ENCODE data around the gene MED15.

MED15 gene

DNA sequence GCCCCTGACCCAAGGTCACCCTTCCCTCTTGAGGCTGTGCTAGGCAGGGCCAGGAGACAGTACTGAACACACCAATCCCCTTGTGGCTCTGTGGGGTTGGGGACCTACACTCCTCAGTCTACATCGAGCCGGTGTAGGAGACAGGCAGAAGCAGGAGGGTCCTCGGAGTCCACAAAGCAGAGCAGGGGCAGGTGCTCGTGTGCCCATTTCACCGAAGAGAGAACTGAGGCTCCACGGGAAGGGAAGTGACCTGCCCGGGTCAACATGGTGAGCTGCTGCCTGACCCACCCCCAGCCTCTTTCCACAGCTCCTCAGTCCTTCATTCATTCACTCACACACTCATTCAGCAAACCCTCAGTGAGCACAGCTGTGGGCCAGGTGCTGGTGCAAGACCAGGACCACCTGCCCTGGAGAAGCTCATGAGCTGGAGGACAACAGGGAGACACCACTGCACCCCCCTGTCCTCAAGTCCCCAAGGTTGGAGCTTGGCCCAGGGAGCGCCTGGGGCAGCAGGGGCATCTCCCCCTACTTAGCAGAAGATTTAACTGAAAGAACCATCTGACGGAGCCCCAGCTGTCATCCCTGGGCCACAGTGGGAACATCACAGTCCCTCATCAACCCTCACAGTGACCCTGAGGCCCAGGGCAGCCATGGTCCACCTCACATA lies 127.3 kb downstream of the MED15 start:
- no peaks in the 10 kb centered on the region for H3K27me3 ChIP-seq (ENCODE audit: control insufficient read depth, insufficient read depth, low read length)
- no peaks in the 10 kb centered on the region for H3K9me3 ChIP-seq (ENCODE audit: control insufficient read depth, low read length)
- no peak overlapping the region for H2AFZ ChIP-seq
- no peak overlapping the region for H3K4me3 ChIP-seq (ENCODE audit: low read depth, low read length)
- no peak overlapping the region for H3K9ac ChIP-seq
- no peaks in the 10 kb centered on the region for H3K36me3 ChIP-seq (ENCODE audit: control insufficient read depth, insufficient read depth, low read length)
- no peaks in the 10 kb centered on the region for H3K4me1 ChIP-seq
- TF ChIP-seq, protein P1, sequence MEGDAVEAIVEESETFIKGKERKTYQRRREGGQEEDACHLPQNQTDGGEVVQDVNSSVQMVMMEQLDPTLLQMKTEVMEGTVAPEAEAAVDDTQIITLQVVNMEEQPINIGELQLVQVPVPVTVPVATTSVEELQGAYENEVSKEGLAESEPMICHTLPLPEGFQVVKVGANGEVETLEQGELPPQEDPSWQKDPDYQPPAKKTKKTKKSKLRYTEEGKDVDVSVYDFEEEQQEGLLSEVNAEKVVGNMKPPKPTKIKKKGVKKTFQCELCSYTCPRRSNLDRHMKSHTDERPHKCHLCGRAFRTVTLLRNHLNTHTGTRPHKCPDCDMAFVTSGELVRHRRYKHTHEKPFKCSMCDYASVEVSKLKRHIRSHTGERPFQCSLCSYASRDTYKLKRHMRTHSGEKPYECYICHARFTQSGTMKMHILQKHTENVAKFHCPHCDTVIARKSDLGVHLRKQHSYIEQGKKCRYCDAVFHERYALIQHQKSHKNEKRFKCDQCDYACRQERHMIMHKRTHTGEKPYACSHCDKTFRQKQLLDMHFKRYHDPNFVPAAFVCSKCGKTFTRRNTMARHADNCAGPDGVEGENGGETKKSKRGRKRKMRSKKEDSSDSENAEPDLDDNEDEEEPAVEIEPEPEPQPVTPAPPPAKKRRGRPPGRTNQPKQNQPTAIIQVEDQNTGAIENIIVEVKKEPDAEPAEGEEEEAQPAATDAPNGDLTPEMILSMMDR (IDR thresholded peaks at IDR 0.05), result no peak
- no peak overlapping the region for H3K27ac ChIP-seq
- no peak overlapping the region for H3K4me2 ChIP-seq (ENCODE audit: low read length)
- no peaks in the 10 kb centered on the region for H3K79me2 ChIP-seq

DNA sequence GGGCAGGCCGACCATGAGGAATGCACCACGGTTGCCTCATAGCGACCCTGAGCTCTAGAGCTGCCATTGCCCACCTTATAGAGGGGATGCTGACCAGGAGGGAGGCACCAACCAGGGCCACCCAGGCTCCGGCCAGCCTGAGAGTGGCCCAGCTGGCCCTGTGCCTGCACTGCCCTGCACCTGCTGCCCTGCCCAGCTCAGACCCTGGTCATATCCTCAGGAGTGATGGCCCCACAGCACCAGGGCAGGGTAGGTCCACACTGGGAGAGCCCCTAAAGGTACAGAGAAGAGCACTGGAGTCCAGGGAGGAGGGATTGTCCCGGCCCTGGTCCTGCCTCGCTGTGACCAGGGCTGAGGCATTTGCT lies 127.8 kb downstream of the MED15 start:
- H2AFZ ChIP-seq, result no peak overlapping the region
- H3K36me3 ChIP-seq (ENCODE audit: control insufficient read depth, insufficient read depth, low read length), result no peaks in the 10 kb centered on the region
- H3K9me3 ChIP-seq (ENCODE audit: control insufficient read depth, low read length), result no peaks in the 10 kb centered on the region
- no peak overlapping the region for H3K9ac ChIP-seq
- H3K4me1 ChIP-seq, result no peaks in the 10 kb centered on the region
- H3K4me2 ChIP-seq (ENCODE audit: low read length), result no peak overlapping the region
- no peak overlapping the region for H3K27ac ChIP-seq
- no peaks in the 10 kb centered on the region for H3K79me2 ChIP-seq
- no peaks in the 10 kb centered on the region for H3K27me3 ChIP-seq (ENCODE audit: control insufficient read depth, insufficient read depth, low read length)
- H3K4me3 ChIP-seq (ENCODE audit: low read depth, low read length), result no peak overlapping the region
- TF ChIP-seq, protein P1 (IDR thresholded peaks at IDR 0.05), result no peak

GRCh38 chr22:20636075-20636812 lies 128.8 kb downstream of the MED15 start:
- Histone ChIP-seq H3K36me3 (ENCODE audit: control insufficient read depth, insufficient read depth, low read length) (no peaks in the 10 kb centered on the region), H3K27me3 (ENCODE audit: control insufficient read depth, insufficient read depth, low read length) (no peaks in the 10 kb centered on the region), H3K79me2 (no peaks in the 10 kb centered on the region), H3K27ac (no peak overlapping the region), H3K4me2 (ENCODE audit: low read length) (no peak overlapping the region), H3K4me1 (no peaks in the 10 kb centered on the region), H3K4me3 (ENCODE audit: low read depth, low read length) (no peak overlapping the region), H3K9me3 (ENCODE audit: control insufficient read depth, low read length) (no peaks in the 10 kb centered on the region), H2AFZ (no peak overlapping the region), H3K9ac (no peak overlapping the region)
- TF ChIP-seq, protein P1 (IDR thresholded peaks at IDR 0.05), result no peak

DNA sequence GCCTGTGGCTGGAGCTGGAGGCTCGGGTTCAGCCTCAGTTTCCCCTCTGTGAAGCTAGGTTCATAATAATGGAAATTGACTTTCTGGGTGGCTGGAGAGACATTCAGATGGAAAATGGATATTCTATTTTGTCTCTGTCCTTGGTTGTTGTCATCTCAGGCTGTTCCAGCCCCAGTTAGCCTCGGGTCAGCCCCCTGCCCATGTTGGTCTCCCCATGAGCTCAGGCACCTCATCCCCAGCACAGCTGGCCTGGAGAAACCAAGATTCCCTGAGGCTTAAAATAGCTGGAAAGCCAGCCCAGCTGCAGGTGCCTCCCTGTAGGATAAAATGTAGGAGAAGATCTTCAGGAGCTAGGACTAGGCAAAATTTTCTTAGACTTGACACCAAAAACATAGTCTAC lies 129.5 kb downstream of the MED15 start:
- no peaks in the 10 kb centered on the region for H3K4me1 ChIP-seq
- TF ChIP-seq, protein P1 (IDR thresholded peaks at IDR 0.05), result no peak

More for the DNA sequence above, 129.5 kb downstream of the MED15 start:
- H3K79me2 ChIP-seq, result no peaks in the 10 kb centered on the region
- no peak overlapping the region for H3K4me2 ChIP-seq (ENCODE audit: low read length)
- H3K9me3 ChIP-seq (ENCODE audit: control insufficient read depth, low read length), result no peaks in the 10 kb centered on the region
- H3K4me3 ChIP-seq (ENCODE audit: low read depth, low read length), result no peak overlapping the region
- no peak overlapping the region for H2AFZ ChIP-seq
- no peaks in the 10 kb centered on the region for H3K36me3 ChIP-seq (ENCODE audit: control insufficient read depth, insufficient read depth, low read length)
- no peak overlapping the region for H3K27ac ChIP-seq
- H3K9ac ChIP-seq, result no peak overlapping the region
- H3K27me3 ChIP-seq (ENCODE audit: control insufficient read depth, insufficient read depth, low read length), result no peaks in the 10 kb centered on the region
